Measurements from ENCODE around the gene TMED6.

TMED6 gene

DNA sequence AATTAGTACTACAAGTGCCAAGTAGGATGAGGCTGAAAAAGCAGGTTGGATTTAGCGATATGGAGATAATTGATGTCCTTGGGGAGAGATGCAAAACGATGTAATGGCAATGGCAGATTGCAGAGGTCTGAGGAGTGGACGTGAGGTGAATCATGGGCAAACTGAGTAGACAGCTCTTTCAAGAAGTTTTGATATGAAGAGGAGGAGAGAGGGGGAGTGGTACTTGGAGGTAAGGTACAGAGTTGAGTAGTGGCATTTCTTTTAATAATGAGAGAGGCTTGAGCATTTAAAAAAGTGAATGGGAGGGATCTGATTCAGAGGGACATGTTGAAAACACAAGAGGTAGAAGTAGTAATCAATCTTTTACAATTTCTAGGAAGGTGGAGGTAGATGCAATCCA lies 58.2 kb downstream of the TMED6 start:
- DNase-seq (ENCODE audit: low read depth), result no peak
- TF ChIP-seq, protein P1, sequence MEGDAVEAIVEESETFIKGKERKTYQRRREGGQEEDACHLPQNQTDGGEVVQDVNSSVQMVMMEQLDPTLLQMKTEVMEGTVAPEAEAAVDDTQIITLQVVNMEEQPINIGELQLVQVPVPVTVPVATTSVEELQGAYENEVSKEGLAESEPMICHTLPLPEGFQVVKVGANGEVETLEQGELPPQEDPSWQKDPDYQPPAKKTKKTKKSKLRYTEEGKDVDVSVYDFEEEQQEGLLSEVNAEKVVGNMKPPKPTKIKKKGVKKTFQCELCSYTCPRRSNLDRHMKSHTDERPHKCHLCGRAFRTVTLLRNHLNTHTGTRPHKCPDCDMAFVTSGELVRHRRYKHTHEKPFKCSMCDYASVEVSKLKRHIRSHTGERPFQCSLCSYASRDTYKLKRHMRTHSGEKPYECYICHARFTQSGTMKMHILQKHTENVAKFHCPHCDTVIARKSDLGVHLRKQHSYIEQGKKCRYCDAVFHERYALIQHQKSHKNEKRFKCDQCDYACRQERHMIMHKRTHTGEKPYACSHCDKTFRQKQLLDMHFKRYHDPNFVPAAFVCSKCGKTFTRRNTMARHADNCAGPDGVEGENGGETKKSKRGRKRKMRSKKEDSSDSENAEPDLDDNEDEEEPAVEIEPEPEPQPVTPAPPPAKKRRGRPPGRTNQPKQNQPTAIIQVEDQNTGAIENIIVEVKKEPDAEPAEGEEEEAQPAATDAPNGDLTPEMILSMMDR (IDR thresholded peaks at IDR 0.05; ENCODE audit: insufficient read depth, low read depth, low read length, missing control alignments), result no peak
- no peak overlapping the region for H3K4me3 ChIP-seq (ENCODE audit: low read depth, low read length)

Measured in GM12865 (cell line).